ENCODE measurements around the gene FHOD1.

The FHOD1 gene

GRCh38 chr16:67208154-67208896, 39.0 kb downstream of the FHOD1 start:
- TF ChIP-seq, protein P1, sequence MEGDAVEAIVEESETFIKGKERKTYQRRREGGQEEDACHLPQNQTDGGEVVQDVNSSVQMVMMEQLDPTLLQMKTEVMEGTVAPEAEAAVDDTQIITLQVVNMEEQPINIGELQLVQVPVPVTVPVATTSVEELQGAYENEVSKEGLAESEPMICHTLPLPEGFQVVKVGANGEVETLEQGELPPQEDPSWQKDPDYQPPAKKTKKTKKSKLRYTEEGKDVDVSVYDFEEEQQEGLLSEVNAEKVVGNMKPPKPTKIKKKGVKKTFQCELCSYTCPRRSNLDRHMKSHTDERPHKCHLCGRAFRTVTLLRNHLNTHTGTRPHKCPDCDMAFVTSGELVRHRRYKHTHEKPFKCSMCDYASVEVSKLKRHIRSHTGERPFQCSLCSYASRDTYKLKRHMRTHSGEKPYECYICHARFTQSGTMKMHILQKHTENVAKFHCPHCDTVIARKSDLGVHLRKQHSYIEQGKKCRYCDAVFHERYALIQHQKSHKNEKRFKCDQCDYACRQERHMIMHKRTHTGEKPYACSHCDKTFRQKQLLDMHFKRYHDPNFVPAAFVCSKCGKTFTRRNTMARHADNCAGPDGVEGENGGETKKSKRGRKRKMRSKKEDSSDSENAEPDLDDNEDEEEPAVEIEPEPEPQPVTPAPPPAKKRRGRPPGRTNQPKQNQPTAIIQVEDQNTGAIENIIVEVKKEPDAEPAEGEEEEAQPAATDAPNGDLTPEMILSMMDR (conservative IDR thresholded peaks at IDR 0.05; ENCODE audit: low read depth): no peak
- POLR2A ChIA-PET (ENCODE audit: low non-redundant PET): interaction anchor here (1.2 kb wide), 1 partner anchor 20 kb away, joined by 3 read pairs; no protein-coding TSS in a partner anchor
- DNase-seq (ENCODE audit: low spot score): no peak
- CTCF ChIA-PET: interaction anchor here (1.4 to 3.7 kb wide), 2 partner anchors 9 to 23 kb away, joined by 6 to 20 read pairs; partner anchors contain the start of gene ELMO3
- peak overlapping the region; percentile 87 for H3K27ac ChIP-seq

GRCh38 chr16:67207249-67208091, 39.8 kb downstream of the FHOD1 start:
- POLR2A ChIA-PET (ENCODE audit: low non-redundant PET): interaction anchor here (0.6 to 1.2 kb wide), 2 partner anchors 11 to 21 kb away, joined by 3 read pairs; no protein-coding TSS in a partner anchor
- TF ChIP-seq, protein P1 (conservative IDR thresholded peaks at IDR 0.05; ENCODE audit: low read depth): no peak
- peak overlapping the region; percentile 87 for H3K27ac ChIP-seq
- DNase-seq (ENCODE audit: low spot score): peak; percentile 42
- CTCF ChIA-PET: interaction anchor here (0.7 to 3.7 kb wide), 3 partner anchors 9 to 22 kb away, joined by 3 to 20 read pairs (median 6); partner anchors contain the start of gene ELMO3

DNA sequence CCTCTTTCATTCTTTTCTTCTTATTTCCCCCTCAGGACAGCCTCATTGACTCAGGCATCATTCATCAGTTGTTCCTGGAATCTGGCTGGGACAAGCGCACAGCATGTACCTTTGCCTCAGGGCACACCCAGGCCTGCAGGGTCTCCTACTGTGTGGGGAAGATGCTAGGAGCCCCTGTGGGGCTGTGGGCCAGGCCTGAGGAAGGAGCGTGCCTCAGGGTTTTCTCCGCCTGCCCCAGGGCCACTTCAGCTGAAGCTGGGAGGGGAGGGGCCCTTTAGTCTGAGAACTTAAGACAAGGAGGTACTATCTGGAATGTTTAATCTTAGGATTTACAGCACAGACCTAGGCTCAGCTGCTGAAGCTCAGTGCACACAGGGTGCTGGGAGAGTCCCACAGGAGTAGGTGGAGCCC, 40.4 kb downstream of the FHOD1 start:
- TF ChIP-seq, protein P1 (conservative IDR thresholded peaks at IDR 0.05; ENCODE audit: low read depth): no peak
- ChIA-PET POLR2A (ENCODE audit: low non-redundant PET) (interaction anchor here (0.5 to 0.6 kb wide), 2 partner anchors 12 to 113 kb away, joined by 3 read pairs; no protein-coding TSS in a partner anchor), CTCF (interaction anchor here (0.7 to 3.7 kb wide), 3 partner anchors 8 to 21 kb away, joined by 3 to 20 read pairs (median 6); partner anchors contain the start of gene ELMO3)
- peak overlapping the region; percentile 87 for H3K27ac ChIP-seq
- DNase-seq (ENCODE audit: low spot score): peak; percentile 50

GRCh38 chr16:67206129-67206837, 41.0 kb downstream of the FHOD1 start:
- ChIA-PET POLR2A (ENCODE audit: low non-redundant PET) (interaction anchor here (0.5 kb wide), 1 partner anchor 113 kb away, joined by 3 read pairs; no protein-coding TSS in a partner anchor), CTCF (interaction anchor here (0.7 to 3.7 kb wide), 3 partner anchors 7 to 259 kb away, joined by 3 to 20 read pairs (median 3); partner anchors contain the start of gene ELMO3)
- no peak for DNase-seq (ENCODE audit: low spot score)
- TF ChIP-seq, protein P1 (conservative IDR thresholded peaks at IDR 0.05; ENCODE audit: low read depth): no peak
- peak overlapping the region; percentile 87 for H3K27ac ChIP-seq

DNA sequence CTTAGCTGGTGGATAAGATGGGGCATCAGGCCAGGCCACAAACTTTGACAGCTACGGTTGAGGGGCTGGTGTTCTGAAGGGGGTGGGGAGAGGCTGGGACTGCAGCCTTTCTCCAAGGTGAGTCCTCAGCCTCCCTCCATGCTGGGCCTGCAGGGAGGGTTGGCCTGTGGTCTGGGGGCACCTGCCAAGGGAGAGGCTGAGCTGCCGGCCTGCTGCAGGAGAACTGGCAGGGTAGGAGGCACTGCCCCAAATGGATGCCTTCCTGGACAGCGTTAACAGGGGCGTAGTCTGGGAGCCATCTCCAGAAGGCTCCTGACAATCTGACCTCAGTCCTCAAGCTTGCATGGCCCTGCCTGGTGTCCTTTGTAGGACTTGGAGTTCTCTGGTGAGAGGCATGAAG, 43.2 kb downstream of the FHOD1 start:
- ChIA-PET CTCF (no interaction called here), POLR2A (ENCODE audit: low non-redundant PET) (no interaction called here)
- no peak for DNase-seq (ENCODE audit: low spot score)
- TF ChIP-seq, protein P1 (conservative IDR thresholded peaks at IDR 0.05; ENCODE audit: low read depth): no peak
- H3K27ac ChIP-seq: peak overlapping the region; percentile 87
